Renal pelvis (tissue), 4 donors: ENCODE data around the gene SLC25A45. TPM values are rescaled to one million over a fixed set of nuclear protein-coding genes. Genes with fewer than 3 reads are reported as not detected.

ENCODE experiments used
- DNase-seq: peaks from one replicate; pipeline ENCODE4 v3.0.0-alpha.2; 2013
- polyA plus RNA-seq, 3 donors: library from polyadenylated mRNA; unstranded; fragments of 120-200 nt; gene quantifications; one replicate each; pipeline ENCODE4 v1.2.1, GENCODE V29; 2013; ENCODE audit not compliant: insufficient read length in 3 of 3

Gene SLC25A45
- polyA plus RNA-seq, 3 donors = 5.6 to 8.7 (median 8.1) TPM

DNA sequence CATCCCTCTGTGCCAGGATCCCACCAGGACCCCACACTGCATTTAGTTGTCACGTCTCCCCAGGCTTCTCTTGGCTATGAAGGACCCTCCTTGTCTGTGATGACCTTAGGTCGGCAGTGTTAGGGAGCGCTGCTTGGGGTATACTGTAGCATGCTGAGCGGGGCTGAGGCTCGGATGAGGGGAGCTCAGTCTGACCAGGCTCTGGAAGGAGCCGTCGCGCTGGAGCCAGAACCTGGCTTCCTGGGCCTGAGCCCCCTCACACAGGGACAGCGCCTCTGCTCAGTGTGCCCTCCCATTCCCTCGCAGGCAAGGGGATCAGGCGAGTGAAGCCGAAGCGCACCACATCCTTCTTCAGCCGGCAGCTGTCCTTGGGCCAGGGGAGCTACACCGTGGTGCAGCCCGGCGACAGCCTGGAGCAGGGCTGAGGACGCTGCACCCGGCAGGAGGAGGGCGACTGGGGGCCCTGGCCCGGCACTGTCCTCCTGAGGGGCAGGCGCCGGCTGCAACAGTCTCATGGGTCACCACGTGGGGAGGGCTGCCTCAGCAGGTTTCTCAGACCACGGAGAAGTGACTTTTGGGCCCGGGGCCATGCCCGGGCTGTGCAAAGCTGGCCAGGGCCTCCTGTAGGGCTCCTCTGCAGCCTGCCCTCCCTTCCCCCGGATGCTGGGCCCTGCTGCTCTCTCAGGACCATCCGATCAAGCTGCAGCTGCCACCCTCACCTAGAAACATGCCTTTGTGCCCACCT, 28.7 kb upstream of the SLC25A45 start:
- DNase-seq = no peak

DNA sequence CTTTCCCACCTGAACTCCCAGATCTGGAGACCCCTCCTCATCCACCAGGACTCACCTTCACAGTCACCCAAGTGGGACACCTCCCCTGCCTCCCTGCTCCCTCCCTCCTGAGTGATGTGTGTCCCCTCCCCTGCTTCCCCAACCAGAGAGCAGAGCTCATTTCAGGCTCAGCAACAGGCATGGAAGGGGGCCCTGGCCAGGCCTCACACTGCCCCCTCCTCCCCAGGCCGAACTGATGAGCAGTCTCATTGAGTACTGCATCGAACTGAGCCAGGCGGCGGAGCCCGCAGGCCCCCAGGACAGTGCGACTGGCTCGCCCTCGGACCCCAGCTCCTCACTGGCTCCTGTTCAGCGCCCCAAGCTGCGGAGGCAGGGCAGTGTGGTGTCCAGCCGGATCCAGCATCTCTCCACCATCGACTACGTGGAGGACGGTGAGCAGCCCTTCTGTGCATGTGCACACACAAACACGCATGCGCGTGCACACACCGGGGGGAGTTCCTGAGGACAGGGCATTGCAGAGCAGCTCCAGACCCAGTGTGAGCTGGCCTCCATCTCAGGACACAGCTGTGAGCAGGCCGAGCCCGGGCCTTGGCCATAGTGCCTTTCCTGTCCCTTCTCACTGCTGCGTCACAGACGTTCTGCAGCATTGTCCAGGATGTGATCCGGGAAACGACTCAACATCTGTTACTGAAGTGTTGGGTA, 22.3 kb upstream of the SLC25A45 start:
- DNase-seq = no peak

GRCh38 chr11:65404210-65404609, 21.8 kb upstream of the SLC25A45 start:
- DNase-seq = no peak

DNA sequence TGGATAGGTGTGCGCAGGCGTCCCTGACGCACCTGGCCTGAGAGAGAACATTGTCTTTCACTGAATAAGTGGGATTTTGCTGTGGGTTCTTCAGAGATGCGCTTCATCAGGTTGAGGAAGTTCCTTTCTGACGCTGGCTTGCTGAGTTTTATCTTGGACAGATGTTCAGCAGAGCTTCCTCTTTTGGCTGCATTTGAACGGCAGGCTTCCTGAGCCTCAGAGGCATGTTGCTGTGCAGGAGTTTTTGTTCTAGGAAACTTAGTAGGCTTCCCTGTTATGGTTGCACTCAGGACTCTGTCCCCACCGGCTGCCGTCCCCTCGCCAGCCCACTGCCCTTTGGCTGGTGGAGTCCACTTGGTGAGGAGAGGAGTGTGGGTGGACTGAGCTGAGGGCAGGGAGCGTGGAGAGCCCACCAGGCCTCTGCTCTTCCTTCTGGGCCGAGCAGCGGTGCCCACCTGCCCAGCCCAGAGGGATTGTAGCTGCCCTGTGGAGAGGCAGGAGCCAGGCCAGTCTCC, 21.2 kb upstream of the SLC25A45 start:
- no peak for DNase-seq

GRCh38 chr11:65402790-65403189, 20.3 kb upstream of the SLC25A45 start:
- DNase-seq = no peak

- DNase-seq = no peak
These were observed 19.4 kb upstream of the SLC25A45 start for GRCh38 chr11:65401803-65402248.

- DNase-seq = no peak
These were observed 18.8 kb upstream of the SLC25A45 start for GRCh38 chr11:65401073-65401802.

GRCh38 chr11:65400307-65401072, 18.0 kb upstream of the SLC25A45 start:
- no peak for DNase-seq

DNA sequence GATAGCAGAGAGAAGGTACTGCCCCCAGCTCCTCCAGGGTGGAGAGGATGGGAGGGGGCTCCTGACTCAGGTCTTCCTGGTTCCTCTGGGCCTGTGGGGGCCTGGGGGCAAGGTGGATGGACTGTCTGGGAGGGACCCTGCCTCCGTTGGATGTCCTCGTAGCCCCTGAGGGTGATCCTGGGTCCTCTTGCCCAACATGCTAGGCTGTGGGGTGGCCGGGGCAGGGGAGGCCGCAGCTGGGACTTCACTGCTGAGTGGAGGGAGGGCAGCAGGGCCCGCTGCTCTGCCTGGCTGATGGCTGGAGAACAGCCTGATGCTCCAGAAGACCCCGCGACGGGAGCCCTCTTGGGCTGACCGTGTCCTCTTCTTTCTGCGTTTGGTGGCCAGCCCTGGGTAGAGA, 17.4 kb upstream of the SLC25A45 start:
- no peak for DNase-seq

GRCh38 chr11:65399249-65399648, 16.8 kb upstream of the SLC25A45 start:
- DNase-seq = no peak

DNA sequence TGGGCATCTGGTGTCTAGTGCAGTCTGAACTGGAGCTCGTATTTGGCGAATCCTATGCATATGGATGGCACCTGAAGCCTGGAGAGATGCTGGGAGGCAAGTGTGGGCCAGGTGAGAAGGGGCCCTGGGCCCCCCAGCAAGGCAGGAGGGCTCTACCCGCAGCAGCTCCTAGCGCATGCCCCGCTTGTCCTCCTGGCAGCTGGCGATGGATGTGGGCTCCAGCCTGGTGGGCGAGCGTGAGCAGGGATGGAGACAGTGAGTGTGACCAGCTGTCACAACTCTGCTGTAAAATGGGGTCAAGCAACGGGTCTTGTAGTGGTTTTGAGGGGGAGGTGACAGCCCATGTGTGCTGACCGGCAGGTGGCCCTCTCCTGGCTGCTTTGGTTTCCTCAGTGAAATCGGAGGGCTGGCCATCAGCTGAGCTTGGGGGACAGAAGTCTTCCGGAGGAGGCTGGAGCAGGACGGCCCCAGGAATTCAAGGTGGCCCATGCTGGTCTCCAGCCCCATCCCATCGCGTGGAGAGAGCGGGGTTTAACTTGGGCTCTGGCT, 16.0 kb upstream of the SLC25A45 start:
- no peak for DNase-seq

DNA sequence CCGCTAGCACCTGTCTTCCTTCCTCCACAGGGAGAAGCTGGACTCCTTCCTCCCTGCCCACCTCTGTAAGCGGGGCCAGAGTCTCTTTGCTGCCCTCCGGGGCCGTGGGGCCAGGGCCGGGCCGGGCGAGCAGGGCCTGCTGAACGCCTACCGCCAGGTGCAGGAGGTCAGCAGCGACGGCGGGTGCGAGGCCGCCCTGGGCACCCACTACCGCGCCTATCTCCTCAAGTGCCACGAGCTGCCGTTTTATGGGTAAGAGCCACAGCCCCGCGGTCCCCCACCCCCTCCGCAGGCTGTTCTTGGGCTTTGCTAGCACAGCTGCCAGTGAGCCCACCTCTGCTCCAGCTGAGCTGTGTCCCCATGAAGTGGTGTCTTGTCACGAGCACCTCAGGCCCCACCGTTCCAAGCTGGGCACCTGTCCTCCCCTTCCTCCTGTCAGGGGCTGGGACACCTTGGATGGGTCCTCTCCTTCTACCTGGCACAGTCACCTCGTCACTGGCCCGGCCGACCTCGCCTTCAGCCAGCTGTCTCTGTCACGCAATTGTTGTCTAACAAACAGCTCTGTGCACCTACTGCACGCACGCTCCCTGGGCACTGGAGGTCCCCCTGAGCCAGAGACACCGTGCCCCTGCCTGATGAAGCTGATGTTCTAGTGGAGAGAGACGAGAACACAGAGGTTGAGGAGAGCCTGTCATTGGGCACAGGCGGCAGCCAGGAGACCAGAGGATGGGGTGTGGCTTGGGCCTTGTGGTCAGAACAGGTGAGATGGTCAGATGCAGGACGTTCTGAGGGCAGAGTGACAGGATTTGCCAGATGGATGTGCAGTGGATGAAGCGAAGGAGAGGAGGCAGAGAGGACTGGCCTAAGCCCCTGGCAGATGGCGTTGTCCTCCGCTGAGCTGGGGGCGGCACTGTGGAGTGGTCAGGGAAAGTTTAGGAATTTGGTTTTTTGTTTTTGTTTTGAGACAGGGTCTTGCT, 14.6 kb upstream of the SLC25A45 start:
- no peak for DNase-seq

DNA sequence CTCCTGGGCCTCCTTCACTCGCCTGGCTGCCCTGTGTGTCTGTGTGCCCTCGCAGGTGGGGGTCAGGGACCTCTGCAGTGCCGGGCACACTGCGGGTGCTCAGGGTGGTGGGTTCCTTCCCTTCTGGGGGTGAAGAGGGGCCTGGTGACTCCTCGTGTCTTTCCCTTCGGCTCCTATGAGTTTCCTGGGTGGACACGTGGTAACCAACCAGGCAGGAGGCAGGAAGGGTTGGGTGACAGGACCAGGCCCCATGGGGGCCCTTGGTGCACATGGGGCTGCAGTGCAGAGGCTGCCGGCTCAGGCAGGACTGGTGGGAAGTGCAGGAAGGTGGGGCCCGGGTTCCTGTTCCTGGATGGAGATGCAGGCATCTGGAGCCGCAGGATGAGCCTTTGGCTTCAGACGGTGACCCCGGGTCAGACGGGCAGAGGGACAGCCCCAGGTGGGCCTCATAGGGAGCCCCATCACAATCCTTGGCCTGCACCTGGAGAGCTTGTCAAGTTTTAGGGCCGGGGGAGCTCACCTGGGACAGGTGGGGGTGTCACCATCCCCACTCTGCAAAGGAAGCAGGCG, 13.6 kb upstream of the SLC25A45 start:
- DNase-seq = no peak

- no peak for DNase-seq
These were observed 11.7 kb upstream of the SLC25A45 start for GRCh38 chr11:65394125-65394536.

DNA sequence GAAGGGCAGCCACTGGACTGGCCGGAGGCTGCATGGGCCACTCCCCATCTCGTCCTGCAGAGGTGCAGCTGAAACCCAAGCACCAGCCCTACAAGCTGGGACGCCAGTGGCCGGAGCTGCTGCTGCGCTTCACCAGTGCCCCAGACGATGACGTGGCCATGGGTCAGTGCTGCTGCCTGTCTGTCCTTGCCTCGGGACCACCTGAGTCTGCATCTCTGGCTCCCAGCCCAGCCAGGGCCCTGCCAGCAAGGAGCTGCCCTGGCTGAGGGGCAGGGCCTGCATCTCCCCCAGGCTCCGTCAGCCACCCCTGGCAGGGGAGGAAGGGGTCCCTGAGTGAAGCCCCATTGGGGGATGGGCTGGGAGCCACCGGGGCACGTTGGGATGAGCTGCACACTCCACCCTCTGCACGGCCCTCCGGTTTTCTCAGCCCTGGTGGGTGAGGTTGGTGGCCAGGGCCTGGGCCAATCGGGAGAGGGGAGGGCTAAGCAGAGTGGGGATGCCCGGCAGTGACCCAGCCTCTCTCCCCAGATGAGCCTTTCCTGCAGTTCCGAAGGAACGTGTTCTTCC, 11.2 kb upstream of the SLC25A45 start:
- no peak for DNase-seq

DNA sequence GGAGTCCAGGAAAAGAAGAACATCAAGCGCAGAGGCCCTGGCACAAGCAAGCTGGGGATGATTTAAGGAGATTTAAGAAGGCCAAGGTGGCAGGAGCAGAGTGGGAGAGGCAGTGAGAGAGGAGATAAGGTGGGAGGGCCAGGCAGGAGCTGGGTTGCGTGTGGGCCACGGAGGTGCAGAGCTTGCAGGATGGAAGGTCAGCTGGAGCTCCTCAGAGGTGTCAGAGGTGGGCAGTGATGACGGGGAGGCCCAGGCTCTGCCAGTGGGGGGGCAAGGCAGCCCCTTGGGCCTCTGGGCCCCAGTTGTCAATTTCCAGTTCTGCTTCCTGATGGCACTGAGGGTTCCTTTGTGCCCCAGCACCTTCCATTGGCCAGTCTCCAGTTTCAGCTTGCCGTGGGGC, 10.5 kb upstream of the SLC25A45 start:
- no peak for DNase-seq

DNA sequence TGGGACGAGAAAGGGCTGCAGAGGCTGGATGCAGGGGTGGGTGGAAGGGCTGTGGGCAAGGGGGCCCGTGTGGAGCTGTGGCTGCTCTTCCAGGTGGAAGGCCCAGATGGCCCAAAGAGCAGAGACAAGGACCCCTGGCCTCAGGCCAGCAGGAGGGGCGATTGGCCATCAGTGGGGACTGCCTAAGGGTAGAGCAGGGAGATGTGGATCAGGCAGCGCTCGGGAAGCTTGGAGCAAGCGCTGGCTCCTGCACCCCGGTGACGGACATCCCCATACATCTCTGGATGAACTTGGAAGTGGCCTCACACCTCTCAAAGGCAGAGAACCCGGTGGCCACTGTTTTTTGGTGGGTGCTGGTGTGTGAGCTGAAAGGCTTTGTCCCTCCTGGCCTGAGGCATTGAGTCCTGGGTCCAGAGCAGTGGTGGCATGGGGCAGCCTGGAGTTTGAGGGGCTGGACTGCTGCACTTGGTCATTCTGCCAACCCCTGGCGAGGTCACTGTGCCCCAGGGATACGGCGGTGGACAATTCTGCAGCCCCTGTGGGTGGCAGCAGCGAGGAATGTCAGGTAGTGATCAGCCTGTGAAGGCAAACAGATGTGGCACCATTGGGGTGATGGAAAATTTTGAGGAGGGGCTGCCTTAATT, 9.9 kb upstream of the SLC25A45 start:
- DNase-seq = no peak

- no peak for DNase-seq
These were observed 8.6 kb upstream of the SLC25A45 start for GRCh38 chr11:65390996-65391395.
